Astrocyte (in vitro differentiated cells and primary cell): Measurements from ENCODE around the gene RMI2. TPM values are rescaled to one million over a fixed set of nuclear protein-coding genes. Genes with fewer than 3 reads are reported as not detected.

Experiments used
- DNase-seq: peaks from one replicate; pipeline ENCODE4 v3.0.0-alpha.2; 2010; ENCODE audit warnings: low read depth
- FAIRE-seq: peaks from 2 replicates; lab custom pipeline; 2011; peaks lifted over from hg19 to GRCh38; lab: Jason Lieb, UNC
- H2AFZ ChIP-seq: 2 replicates; pipeline ENCODE4 v1.6.0; 2012; ENCODE audit warnings: low read depth, low read length, inconsistent platforms
- H3K27ac ChIP-seq: 2 replicates; pipeline ENCODE4 v1.5.1; 2011; ENCODE audit warnings: low read depth, low read length, inconsistent platforms
- H3K27me3 ChIP-seq: 2 replicates; pipeline ENCODE4 v1.6.0; 2011; ENCODE audit warnings: low read length, inconsistent platforms; ENCODE audit not compliant: insufficient read depth
- H3K36me3 ChIP-seq: 2 replicates; pipeline ENCODE4 v1.5.1; 2011; ENCODE audit warnings: low read length, inconsistent platforms; ENCODE audit not compliant: insufficient read depth
- H3K4me1 ChIP-seq: 2 replicates; pipeline ENCODE4 v1.5.1; 2011; ENCODE audit warnings: low read length, inconsistent platforms; ENCODE audit not compliant: insufficient read depth
- H3K4me2 ChIP-seq: 2 replicates; pipeline ENCODE4 v1.6.0; 2012; ENCODE audit warnings: low read length, inconsistent platforms
- H3K4me3 ChIP-seq: 2 replicates; pipeline ENCODE4 v1.5.1; 2011; ENCODE audit warnings: low read depth, mild to moderate bottlenecking, low read length, inconsistent platforms; ENCODE audit not compliant: insufficient read depth
- H3K79me2 ChIP-seq: 2 replicates; pipeline ENCODE4 v1.6.0; 2012; ENCODE audit warnings: mild to moderate bottlenecking, low read length, inconsistent platforms; ENCODE audit not compliant: insufficient read depth
- H3K9ac ChIP-seq: 2 replicates; pipeline ENCODE4 v1.6.0; 2012; ENCODE audit warnings: mild to moderate bottlenecking, low read length, inconsistent platforms
- H3K9me3 ChIP-seq: 2 replicates; pipeline ENCODE4 v1.5.1; 2012; ENCODE audit warnings: low read depth, mild to moderate bottlenecking, low read length, inconsistent platforms; ENCODE audit not compliant: insufficient read depth
- H4K20me1 ChIP-seq: 2 replicates; pipeline ENCODE4 v1.6.0; 2012; ENCODE audit warnings: low read length, inconsistent platforms; ENCODE audit not compliant: insufficient read depth
- H3K27ac Mint-ChIP-seq: one replicate; pipeline ENCODE4 v1.8.0; 2021; ENCODE audit warnings: mild to moderate bottlenecking, mixed read lengths; ENCODE audit not compliant: unreplicated experiment
- H3K27me3 Mint-ChIP-seq: one replicate; pipeline ENCODE4 v1.8.0; 2021; ENCODE audit warnings: low read depth, mixed read lengths; ENCODE audit not compliant: unreplicated experiment
- H3K36me3 Mint-ChIP-seq: one replicate; pipeline ENCODE4 v1.8.0; 2021; ENCODE audit warnings: low read depth, mixed read lengths; ENCODE audit not compliant: unreplicated experiment
- H3K4me1 Mint-ChIP-seq: one replicate; pipeline ENCODE4 v1.8.0; 2021; ENCODE audit warnings: low read depth, mixed read lengths; ENCODE audit not compliant: unreplicated experiment
- H3K4me3 Mint-ChIP-seq: one replicate; pipeline ENCODE4 v1.8.0; 2021; ENCODE audit warnings: mild to moderate bottlenecking, moderate library complexity, mixed read lengths; ENCODE audit not compliant: unreplicated experiment
- H3K9me3 Mint-ChIP-seq: one replicate; pipeline ENCODE4 v1.8.0; 2021; ENCODE audit warnings: mild to moderate bottlenecking, mixed read lengths; ENCODE audit not compliant: unreplicated experiment
- EZH2 ChIP-seq: IDR thresholded peaks from 2 replicates; pipeline ENCODE4 v1.6.1; 2012; ENCODE audit warnings: mild to moderate bottlenecking, low read length, inconsistent platforms; ENCODE audit not compliant: insufficient read depth
- total RNA-seq: library from RNA; stranded (reverse); gene quantifications from 2 replicates; pipeline ENCODE4 v1.2.1, GENCODE V29; 2021
- TF ChIP-seq, protein P1 (sequence below): IDR thresholded peaks from 2 replicates; pipeline ENCODE4 v1.5.1; 2011; ENCODE audit warnings: low read depth, mild to moderate bottlenecking, inconsistent platforms, low read length, moderate library complexity; ENCODE audit not compliant: insufficient read depth

Gene RMI2
- total RNA-seq, 1 donor from 2014 or later = 7.8 TPM

- Mint-ChIP-seq H3K36me3 (no peaks in the 10 kb centered on the region), H3K4me1 (no peaks in the 10 kb centered on the region), H3K4me3 (no peak overlapping the region), H3K27me3 (peaks cover 47% of the 10 kb centered on the region), H3K9me3 (peaks cover 4% of the 10 kb centered on the region), H3K27ac (no peak overlapping the region)
- no peak for TF ChIP-seq EZH2
- TF ChIP-seq, protein P1, sequence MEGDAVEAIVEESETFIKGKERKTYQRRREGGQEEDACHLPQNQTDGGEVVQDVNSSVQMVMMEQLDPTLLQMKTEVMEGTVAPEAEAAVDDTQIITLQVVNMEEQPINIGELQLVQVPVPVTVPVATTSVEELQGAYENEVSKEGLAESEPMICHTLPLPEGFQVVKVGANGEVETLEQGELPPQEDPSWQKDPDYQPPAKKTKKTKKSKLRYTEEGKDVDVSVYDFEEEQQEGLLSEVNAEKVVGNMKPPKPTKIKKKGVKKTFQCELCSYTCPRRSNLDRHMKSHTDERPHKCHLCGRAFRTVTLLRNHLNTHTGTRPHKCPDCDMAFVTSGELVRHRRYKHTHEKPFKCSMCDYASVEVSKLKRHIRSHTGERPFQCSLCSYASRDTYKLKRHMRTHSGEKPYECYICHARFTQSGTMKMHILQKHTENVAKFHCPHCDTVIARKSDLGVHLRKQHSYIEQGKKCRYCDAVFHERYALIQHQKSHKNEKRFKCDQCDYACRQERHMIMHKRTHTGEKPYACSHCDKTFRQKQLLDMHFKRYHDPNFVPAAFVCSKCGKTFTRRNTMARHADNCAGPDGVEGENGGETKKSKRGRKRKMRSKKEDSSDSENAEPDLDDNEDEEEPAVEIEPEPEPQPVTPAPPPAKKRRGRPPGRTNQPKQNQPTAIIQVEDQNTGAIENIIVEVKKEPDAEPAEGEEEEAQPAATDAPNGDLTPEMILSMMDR = no peak
- Histone ChIP-seq H3K27ac (no peak overlapping the region), H3K36me3 (no peaks in the 10 kb centered on the region), H3K27me3 (peaks cover 3% of the 10 kb centered on the region), H3K79me2 (no peaks in the 10 kb centered on the region), H3K9me3 (no peaks in the 10 kb centered on the region), H2AFZ (no peak overlapping the region), H3K4me2 (no peak overlapping the region), H3K4me3 (no peak overlapping the region), H4K20me1 (no peaks in the 10 kb centered on the region), H3K9ac (no peak overlapping the region), H3K4me1 (no peaks in the 10 kb centered on the region)
- DNase-seq (no peak), FAIRE-seq (no peak)
Observed at GRCh38 chr16:11386054-11386680, 40.9 kb downstream of the RMI2 start.

DNA sequence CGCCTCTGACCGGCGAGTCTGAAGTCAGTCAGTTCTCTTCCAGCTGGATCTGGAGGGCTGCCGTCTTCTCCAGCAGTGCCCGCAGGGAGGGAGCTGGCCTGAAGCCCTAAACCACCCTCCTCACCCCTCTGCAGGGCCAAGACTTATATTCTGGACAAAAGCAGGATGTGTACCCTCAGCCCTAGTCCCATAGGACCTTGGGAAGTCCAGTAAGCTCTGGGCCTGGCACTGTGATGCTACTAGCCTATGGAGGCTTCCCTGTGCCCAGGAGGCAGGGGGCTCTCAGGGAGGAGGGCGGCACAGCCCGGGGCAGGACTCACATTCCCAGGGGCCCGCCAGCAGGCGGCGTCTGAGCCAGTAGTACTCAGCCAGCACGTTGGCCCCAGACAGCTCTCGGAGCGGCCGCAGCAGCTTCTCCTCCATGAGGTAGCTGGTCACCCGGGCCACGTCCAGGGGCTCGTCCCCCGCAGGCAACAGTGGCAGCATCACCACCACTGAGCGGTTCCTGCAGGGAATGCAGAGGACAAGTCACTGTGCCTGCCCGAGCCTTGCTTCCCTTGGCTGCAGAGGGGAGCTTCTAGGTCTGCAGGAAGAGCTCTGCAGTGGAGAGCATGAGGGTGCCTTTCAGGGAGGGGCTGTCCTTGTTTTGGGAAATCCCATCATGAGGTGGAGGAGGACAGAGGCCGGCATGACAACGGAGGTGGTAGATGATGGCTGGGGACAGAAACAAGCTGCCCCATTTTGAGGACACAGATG lies 41.7 kb downstream of the RMI2 start:
- TF ChIP-seq EZH2 = no peak
- TF ChIP-seq, protein P1 = peak; percentile 41
- H3K4me3 Mint-ChIP-seq = no peak overlapping the region
- H3K9me3 ChIP-seq = no peaks in the 10 kb centered on the region
- no peak overlapping the region for H3K27ac ChIP-seq
- no peak for DNase-seq
- peaks cover 3% of the 10 kb centered on the region for H3K27me3 ChIP-seq
- H3K4me1 Mint-ChIP-seq = no peaks in the 10 kb centered on the region
- H3K36me3 ChIP-seq = no peaks in the 10 kb centered on the region
- peak overlapping the region; percentile 36 for H3K4me2 ChIP-seq
- H3K4me3 ChIP-seq = no peak overlapping the region
- no peaks in the 10 kb centered on the region for H3K36me3 Mint-ChIP-seq
- no peak overlapping the region for H2AFZ ChIP-seq
- peaks cover 43% of the 10 kb centered on the region for H3K27me3 Mint-ChIP-seq
- no peaks in the 10 kb centered on the region for H3K79me2 ChIP-seq
- no peak overlapping the region for H3K27ac Mint-ChIP-seq
- no peaks in the 10 kb centered on the region for H3K4me1 ChIP-seq
- H4K20me1 ChIP-seq = no peaks in the 10 kb centered on the region
- FAIRE-seq = no peak
- no peak overlapping the region for H3K9ac ChIP-seq
- H3K9me3 Mint-ChIP-seq = peaks cover 4% of the 10 kb centered on the region

DNA sequence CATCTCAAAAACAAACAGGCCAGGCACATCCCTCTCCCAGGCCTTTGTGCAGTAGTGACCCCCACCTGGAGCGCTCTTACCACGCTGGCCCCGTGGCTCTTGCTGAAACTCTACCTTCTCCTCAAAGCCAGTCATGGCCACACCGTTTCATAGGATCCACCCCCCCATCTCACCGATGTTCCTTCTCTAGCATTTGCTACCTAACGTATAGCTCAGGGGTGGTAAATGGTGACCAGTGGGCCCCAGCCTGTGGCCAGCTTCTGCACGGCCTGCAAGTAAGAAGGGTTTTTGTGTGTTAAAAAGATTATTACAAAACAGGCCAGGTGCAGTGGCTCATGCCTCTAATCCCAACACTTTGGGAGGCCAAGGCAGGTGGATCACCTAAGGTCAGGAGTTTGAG lies 43.8 kb downstream of the RMI2 start:
- peaks cover 34% of the 10 kb centered on the region for H3K27me3 Mint-ChIP-seq
- FAIRE-seq = no peak

More for the DNA sequence above, 43.8 kb downstream of the RMI2 start:
- H3K9me3 Mint-ChIP-seq = no peaks in the 10 kb centered on the region
- H3K4me3 Mint-ChIP-seq = no peak overlapping the region
- Histone ChIP-seq H4K20me1 (no peaks in the 10 kb centered on the region), H3K9ac (no peak overlapping the region), H3K36me3 (no peaks in the 10 kb centered on the region), H3K79me2 (no peaks in the 10 kb centered on the region), H3K27me3 (peaks cover 3% of the 10 kb centered on the region), H3K4me1 (no peaks in the 10 kb centered on the region), H3K4me3 (no peak overlapping the region), H3K27ac (no peak overlapping the region), H3K4me2 (no peak overlapping the region), H2AFZ (no peak overlapping the region), H3K9me3 (no peaks in the 10 kb centered on the region)
- TF ChIP-seq, protein P1 = no peak
- TF ChIP-seq EZH2 = no peak
- H3K27ac Mint-ChIP-seq = no peak overlapping the region
- H3K36me3 Mint-ChIP-seq = no peaks in the 10 kb centered on the region
- no peaks in the 10 kb centered on the region for H3K4me1 Mint-ChIP-seq
- no peak for DNase-seq
